Neural crest cell (in vitro differentiated cells): Measurements from ENCODE around the gene LACTBL1. TPM values are rescaled to one million over a fixed set of nuclear protein-coding genes. Genes with fewer than 3 reads are reported as not detected.

Experiments
- DNase-seq: peaks from one replicate; pipeline ENCODE4 v3.0.0; 2021; ENCODE audit warnings: low read depth, mixed read lengths, low spot score
- H3K27ac Mint-ChIP-seq: one replicate; pipeline ENCODE4 v1.8.0; 2021; ENCODE audit warnings: mild to moderate bottlenecking, mixed read lengths; ENCODE audit not compliant: unreplicated experiment
- H3K27me3 Mint-ChIP-seq: 2 replicates; pipeline ENCODE4 v1.8.0; 2021; ENCODE audit warnings: low read depth, mild to moderate bottlenecking, mixed read lengths
- H3K36me3 Mint-ChIP-seq: 2 replicates; pipeline ENCODE4 v1.8.0; 2021; ENCODE audit warnings: low read depth, mild to moderate bottlenecking, mixed read lengths
- H3K4me1 Mint-ChIP-seq: 2 replicates; pipeline ENCODE4 v1.8.0; 2021; ENCODE audit warnings: mixed read lengths
- H3K4me3 Mint-ChIP-seq: one replicate; pipeline ENCODE4 v1.8.0; 2021; ENCODE audit warnings: mild to moderate bottlenecking, mixed read lengths
- H3K9me3 Mint-ChIP-seq: 2 replicates; pipeline ENCODE4 v1.8.0; 2021; ENCODE audit warnings: mixed read lengths
- CTCF ChIP-seq: fragments of 200-600 bp; sonication (generic); conservative IDR thresholded peaks from 2 replicates; pipeline ENCODE4 v1.5.0; 2021; ENCODE audit warnings: antibody characterized with exemption, mild to moderate bottlenecking
- total RNA-seq: library from RNA; stranded (reverse); gene quantifications from 2 replicates; pipeline ENCODE4 v1.2.1, GENCODE V29; 2021

Gene LACTBL1
- total RNA-seq, 1 donor from 2014 or later: not detected

GRCh38 chr1:22930240-22930912 is 42.3 kb downstream of the LACTBL1 start:
- no peaks in the 10 kb centered on the region for H3K9me3 Mint-ChIP-seq
- no peak overlapping the region for H3K27ac Mint-ChIP-seq
- H3K36me3 Mint-ChIP-seq: no peaks in the 10 kb centered on the region
- H3K27me3 Mint-ChIP-seq: peaks cover 2% of the 10 kb centered on the region
- no peak overlapping the region for H3K4me3 Mint-ChIP-seq
- DNase-seq: peak; percentile 87
- peak; percentile 84 for TF ChIP-seq CTCF
- peaks cover under 1% of the 10 kb centered on the region for H3K4me1 Mint-ChIP-seq

GRCh38 chr1:22925111-22925510 is 47.6 kb downstream of the LACTBL1 start:
- Mint-ChIP-seq H3K27ac (peak overlapping the region; percentile 58), H3K27me3 (peaks cover 2% of the 10 kb centered on the region), H3K4me3 (no peak overlapping the region), H3K9me3 (no peaks in the 10 kb centered on the region), H3K36me3 (no peaks in the 10 kb centered on the region), H3K4me1 (peaks cover 21% of the 10 kb centered on the region)
- TF ChIP-seq CTCF: no peak
- no peak for DNase-seq

GRCh38 chr1:22922640-22923039 is 50.0 kb downstream of the LACTBL1 start:
- DNase-seq: no peak
- Mint-ChIP-seq H3K27ac (no peak overlapping the region), H3K9me3 (no peaks in the 10 kb centered on the region), H3K4me3 (no peak overlapping the region), H3K27me3 (peaks cover 2% of the 10 kb centered on the region), H3K36me3 (no peaks in the 10 kb centered on the region), H3K4me1 (peaks cover 25% of the 10 kb centered on the region)
- no peak for TF ChIP-seq CTCF

DNA sequence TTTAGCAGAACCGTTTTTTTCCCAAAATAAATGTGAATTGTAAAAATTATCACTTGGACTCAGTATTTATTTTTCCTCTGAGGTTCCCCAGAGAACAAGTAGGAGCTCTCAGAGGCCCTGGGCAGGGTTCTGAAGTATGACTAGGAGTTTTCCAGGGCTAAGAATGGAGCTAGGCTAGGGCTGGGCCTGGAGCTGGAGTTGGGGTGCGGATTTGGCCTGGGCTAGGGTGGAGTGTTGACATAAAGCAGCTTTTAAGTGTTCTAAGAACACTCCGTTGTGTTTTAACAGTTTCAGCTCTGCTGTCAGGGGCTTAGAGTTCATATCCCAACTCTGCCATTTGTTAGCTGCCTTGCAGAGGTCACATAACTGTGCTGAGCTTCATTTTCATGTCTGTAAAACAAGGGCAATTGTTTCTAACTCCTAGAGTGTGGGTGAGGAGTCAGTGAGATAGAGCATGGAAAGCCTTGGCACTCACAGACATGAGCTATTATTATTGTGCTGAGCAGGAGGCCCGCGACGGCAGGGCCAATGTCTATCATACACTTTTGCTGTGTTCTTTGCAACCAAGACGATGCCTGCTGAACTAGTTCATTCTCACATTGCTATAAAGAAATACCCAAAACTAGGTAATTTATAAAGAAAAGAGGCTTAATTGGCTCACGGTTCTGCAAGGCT is 51.1 kb downstream of the LACTBL1 start:
- peak overlapping the region; percentile 83 for H3K27ac Mint-ChIP-seq

GRCh38 chr1:22920734-22921451 is 51.8 kb downstream of the LACTBL1 start:
- Mint-ChIP-seq H3K27me3 (no peaks in the 10 kb centered on the region), H3K36me3 (no peaks in the 10 kb centered on the region), H3K4me3 (no peak overlapping the region), H3K27ac (peak overlapping the region; percentile 35), H3K9me3 (no peaks in the 10 kb centered on the region), H3K4me1 (peaks cover 31% of the 10 kb centered on the region)
- DNase-seq: no peak
- no peak for TF ChIP-seq CTCF

More for the DNA sequence above, 51.1 kb downstream of the LACTBL1 start:
- DNase-seq: no peak
- TF ChIP-seq CTCF: no peak
- Mint-ChIP-seq H3K4me3 (no peak overlapping the region), H3K36me3 (no peaks in the 10 kb centered on the region), H3K27me3 (no peaks in the 10 kb centered on the region), H3K9me3 (no peaks in the 10 kb centered on the region), H3K4me1 (peaks cover 31% of the 10 kb centered on the region)
